Measurements from ENCODE around the gene HERPUD2.

DNA sequence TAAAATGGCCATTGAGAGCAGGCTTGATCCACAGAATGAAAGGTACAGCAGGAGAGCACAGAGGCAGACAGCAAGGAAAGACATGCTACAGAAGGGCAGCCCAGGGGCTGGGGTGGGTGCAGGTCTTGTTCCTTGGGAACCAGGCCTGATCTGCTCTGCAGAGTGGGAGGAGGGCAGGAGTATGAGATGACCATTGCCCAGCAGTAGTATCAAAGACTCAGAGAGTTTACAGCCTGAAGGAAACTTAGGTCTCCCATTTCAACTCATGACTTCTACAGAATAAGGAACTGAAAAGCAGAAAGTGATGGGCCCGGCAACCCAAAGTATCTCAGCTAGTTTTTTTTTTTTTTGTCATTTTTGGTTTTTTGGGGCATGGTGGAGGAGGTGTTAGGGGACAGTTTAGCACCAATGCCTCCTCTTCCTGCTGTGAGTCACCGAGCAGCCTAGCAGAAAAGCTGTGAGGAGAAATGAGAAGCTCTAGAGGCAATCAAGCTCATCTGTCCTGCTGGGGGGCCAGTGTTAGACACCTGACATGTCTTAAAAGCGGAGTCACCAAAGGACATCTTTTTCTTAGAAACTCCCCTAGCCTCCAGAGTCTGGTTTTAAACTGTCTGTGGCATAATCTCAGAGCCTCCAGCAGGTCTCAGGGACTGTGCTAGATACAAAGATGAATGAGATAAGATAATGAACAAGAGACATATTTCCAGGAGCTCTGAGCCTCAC, 34.3 kb upstream of the HERPUD2 start:
- no peak for TF ChIP-seq CTCF (IDR thresholded peaks at IDR 0.05; ENCODE audit: insufficient read depth, low read depth, low read length)
- TF ChIP-seq EZH2 (IDR thresholded peaks at IDR 0.05; ENCODE audit: insufficient read depth, low read length), result no peak

Measured in astrocyte (in vitro differentiated cells and primary cell).